ENCODE results near the gene HNRNPA0.

The HNRNPA0 gene

GRCh38 chr5:137718611-137719010 lies 35.6 kb downstream of the HNRNPA0 start:
- Histone ChIP-seq H3K9me3 (ENCODE audit: control insufficient read depth in 2 of 2, low read length in 2 of 2) (peaks cover 0 to 2% of the 10 kb centered on the region in 2 donors), H3K4me3 (ENCODE audit: low read length in 2 of 2) (no peak overlapping the region), H3K4me1 (ENCODE audit: control insufficient read depth, insufficient read depth, low read length) (no peaks in the 10 kb centered on the region), H3K27ac (ENCODE audit: low read length) (no peak overlapping the region), H3K9ac (ENCODE audit: low read length in 2 of 2) (no peak overlapping the region), H3K36me3 (ENCODE audit: control insufficient read depth in 2 of 2, insufficient read depth in 2 of 2, low read length in 2 of 2) (no peaks in the 10 kb centered on the region), H3K27me3 (ENCODE audit: control insufficient read depth in 1 of 2, insufficient read depth in 2 of 2, low read length in 2 of 2) (no peaks in the 10 kb centered on the region)

GRCh38 chr5:137716337-137716736 lies 37.8 kb downstream of the HNRNPA0 start:
- Histone ChIP-seq H3K36me3 (ENCODE audit: control insufficient read depth in 2 of 2, insufficient read depth in 2 of 2, low read length in 2 of 2) (no peaks in the 10 kb centered on the region), H3K27ac (ENCODE audit: low read length) (no peak overlapping the region), H3K4me3 (ENCODE audit: low read length in 2 of 2) (no peak overlapping the region), H3K9ac (ENCODE audit: low read length in 2 of 2) (no peak overlapping the region), H3K4me1 (ENCODE audit: control insufficient read depth, insufficient read depth, low read length) (no peaks in the 10 kb centered on the region), H3K27me3 (ENCODE audit: control insufficient read depth in 1 of 2, insufficient read depth in 2 of 2, low read length in 2 of 2) (no peaks in the 10 kb centered on the region), H3K9me3 (ENCODE audit: control insufficient read depth in 2 of 2, low read length in 2 of 2) (peaks cover 3 to 5% of the 10 kb centered on the region in 2 donors)

GRCh38 chr5:137715456-137715855 lies 38.7 kb downstream of the HNRNPA0 start:
- H3K9me3 ChIP-seq (ENCODE audit: control insufficient read depth in 2 of 2, low read length in 2 of 2): peaks cover 3 to 5% of the 10 kb centered on the region in 2 donors
- no peaks in the 10 kb centered on the region for H3K27me3 ChIP-seq (ENCODE audit: control insufficient read depth in 1 of 2, insufficient read depth in 2 of 2, low read length in 2 of 2)
- H3K4me3 ChIP-seq (ENCODE audit: low read length in 2 of 2): no peak overlapping the region
- no peaks in the 10 kb centered on the region for H3K36me3 ChIP-seq (ENCODE audit: control insufficient read depth in 2 of 2, insufficient read depth in 2 of 2, low read length in 2 of 2)
- H3K27ac ChIP-seq (ENCODE audit: low read length): no peak overlapping the region
- no peaks in the 10 kb centered on the region for H3K4me1 ChIP-seq (ENCODE audit: control insufficient read depth, insufficient read depth, low read length)
- H3K9ac ChIP-seq (ENCODE audit: low read length in 2 of 2): no peak overlapping the region

GRCh38 chr5:137714946-137715345 lies 39.2 kb downstream of the HNRNPA0 start:
- Histone ChIP-seq H3K4me3 (ENCODE audit: low read length in 2 of 2) (no peak overlapping the region), H3K36me3 (ENCODE audit: control insufficient read depth in 2 of 2, insufficient read depth in 2 of 2, low read length in 2 of 2) (no peaks in the 10 kb centered on the region), H3K4me1 (ENCODE audit: control insufficient read depth, insufficient read depth, low read length) (no peaks in the 10 kb centered on the region), H3K27ac (ENCODE audit: low read length) (no peak overlapping the region), H3K9me3 (ENCODE audit: control insufficient read depth in 2 of 2, low read length in 2 of 2) (peaks cover 3 to 5% of the 10 kb centered on the region in 2 donors), H3K9ac (ENCODE audit: low read length in 2 of 2) (no peak overlapping the region), H3K27me3 (ENCODE audit: control insufficient read depth in 1 of 2, insufficient read depth in 2 of 2, low read length in 2 of 2) (no peaks in the 10 kb centered on the region)

DNA sequence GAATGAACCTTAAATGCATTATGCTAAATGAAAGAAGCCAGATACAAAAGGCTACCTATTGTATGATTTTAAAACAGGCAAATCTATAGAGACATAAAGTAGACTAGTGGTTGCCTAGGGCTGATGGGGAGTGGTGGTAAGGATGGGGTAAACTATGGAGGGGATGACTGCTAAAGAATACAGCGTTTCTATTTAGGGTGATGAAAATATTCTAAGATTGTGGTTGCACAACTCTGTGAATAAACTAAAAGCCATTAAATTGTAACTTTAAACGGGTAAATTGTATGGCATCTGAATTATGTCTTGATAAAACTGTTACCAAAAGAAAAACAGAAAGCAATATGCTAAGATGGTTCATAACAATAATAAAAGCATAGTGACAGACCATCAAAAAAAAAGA lies 39.7 kb downstream of the HNRNPA0 start:
- H3K27me3 ChIP-seq (ENCODE audit: control insufficient read depth in 1 of 2, insufficient read depth in 2 of 2, low read length in 2 of 2): no peaks in the 10 kb centered on the region
- H3K4me1 ChIP-seq (ENCODE audit: control insufficient read depth, insufficient read depth, low read length): no peaks in the 10 kb centered on the region
- no peaks in the 10 kb centered on the region for H3K36me3 ChIP-seq (ENCODE audit: control insufficient read depth in 2 of 2, insufficient read depth in 2 of 2, low read length in 2 of 2)
- H3K27ac ChIP-seq (ENCODE audit: low read length): no peak overlapping the region
- H3K4me3 ChIP-seq (ENCODE audit: low read length in 2 of 2): no peak overlapping the region
- no peak overlapping the region for H3K9ac ChIP-seq (ENCODE audit: low read length in 2 of 2)
- peaks cover 3 to 5% of the 10 kb centered on the region in 2 donors for H3K9me3 ChIP-seq (ENCODE audit: control insufficient read depth in 2 of 2, low read length in 2 of 2)

DNA sequence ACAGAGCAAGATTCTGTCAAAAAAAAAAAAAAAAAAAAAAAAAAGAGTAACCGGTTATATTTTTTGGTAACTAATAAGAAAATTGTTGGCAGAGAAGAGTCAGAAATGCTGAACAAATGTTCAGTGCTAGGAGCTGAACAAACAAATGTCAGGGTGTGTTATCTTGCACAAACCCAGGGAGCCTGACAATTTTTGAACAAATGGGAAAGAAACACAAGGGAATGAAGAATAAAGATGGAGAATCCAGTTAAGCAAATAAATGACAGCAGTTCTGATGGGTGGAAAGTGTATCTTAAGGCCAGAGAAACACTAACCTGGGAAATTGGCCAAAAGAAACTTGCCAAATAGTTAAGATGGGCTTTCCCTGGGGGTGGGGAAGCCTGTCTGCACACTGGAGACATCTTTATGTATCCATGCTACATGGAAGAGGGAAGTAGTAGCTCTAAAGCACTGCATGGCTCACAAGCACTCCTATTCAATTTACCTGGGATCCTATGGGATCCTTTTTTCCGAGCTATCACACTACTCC lies 42.0 kb downstream of the HNRNPA0 start:
- Histone ChIP-seq H3K27ac (ENCODE audit: low read length) (no peak overlapping the region), H3K4me3 (ENCODE audit: low read length in 2 of 2) (no peak overlapping the region), H3K4me1 (ENCODE audit: control insufficient read depth, insufficient read depth, low read length) (no peaks in the 10 kb centered on the region), H3K9ac (ENCODE audit: low read length in 2 of 2) (no peak overlapping the region), H3K27me3 (ENCODE audit: control insufficient read depth in 1 of 2, insufficient read depth in 2 of 2, low read length in 2 of 2) (no peaks in the 10 kb centered on the region), H3K9me3 (ENCODE audit: control insufficient read depth in 2 of 2, low read length in 2 of 2) (peaks cover 3 to 5% of the 10 kb centered on the region in 2 donors), H3K36me3 (ENCODE audit: control insufficient read depth in 2 of 2, insufficient read depth in 2 of 2, low read length in 2 of 2) (no peaks in the 10 kb centered on the region)

DNA sequence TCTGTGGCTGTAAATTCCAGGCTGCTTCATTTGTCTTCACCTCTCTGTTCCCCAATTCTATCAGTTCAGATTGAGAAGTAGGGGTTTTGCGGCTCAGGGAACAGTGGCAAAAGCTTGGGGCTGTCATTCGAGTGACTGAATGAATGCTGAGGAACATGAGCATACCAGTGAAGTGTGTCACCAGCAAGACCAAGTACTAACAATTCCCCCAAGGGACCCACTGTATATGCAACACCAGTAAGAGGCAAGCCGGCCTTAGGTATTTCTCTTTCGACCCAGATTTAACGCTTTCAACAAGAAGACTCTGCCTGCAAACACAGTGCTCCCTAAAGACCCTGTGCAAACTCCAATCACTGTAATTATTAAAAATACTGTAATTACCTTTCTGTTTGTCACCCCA lies 44.1 kb downstream of the HNRNPA0 start:
- Histone ChIP-seq H3K36me3 (ENCODE audit: control insufficient read depth in 2 of 2, insufficient read depth in 2 of 2, low read length in 2 of 2) (no peaks in the 10 kb centered on the region), H3K27ac (ENCODE audit: low read length) (no peak overlapping the region)

DNA sequence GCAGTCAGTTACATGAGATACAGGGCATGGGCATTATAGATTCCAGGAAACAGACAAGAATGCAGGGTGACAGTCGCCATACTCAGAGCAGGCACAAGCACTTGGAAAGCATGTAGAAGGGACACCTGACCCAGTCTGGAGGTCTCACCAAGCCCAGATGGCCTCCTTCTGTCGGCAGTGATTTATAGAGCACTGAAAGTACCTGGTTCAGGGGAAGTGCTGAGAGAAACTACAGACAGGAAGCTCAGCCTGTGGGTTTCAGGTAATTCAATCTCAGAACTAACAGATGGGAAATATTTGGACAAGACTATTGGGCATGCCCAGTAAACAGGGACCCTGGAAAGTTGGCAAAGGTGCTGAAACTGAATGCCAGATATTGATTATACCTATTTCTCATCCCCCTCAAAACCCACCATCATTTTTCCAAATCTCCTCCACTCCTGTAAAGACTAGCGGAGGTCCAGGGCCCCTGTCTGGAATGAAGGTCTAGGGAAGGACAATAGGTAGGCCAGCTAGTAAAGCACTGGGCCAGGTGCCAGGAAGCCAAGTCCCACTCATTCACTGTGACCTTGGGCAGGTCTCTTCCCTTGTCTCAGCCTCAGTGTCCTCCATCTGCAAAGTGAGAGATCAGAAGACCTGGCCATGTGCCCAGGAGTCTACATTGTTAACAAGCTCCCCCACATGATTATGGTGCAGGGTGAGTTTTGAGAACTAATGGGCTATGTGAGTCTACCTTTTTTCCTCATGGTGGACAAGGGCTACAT lies 45.2 kb downstream of the HNRNPA0 start:
- H3K4me3 ChIP-seq (ENCODE audit: low read length in 2 of 2): no peak overlapping the region
- H3K27ac ChIP-seq (ENCODE audit: low read length): no peak overlapping the region
- no peaks in the 10 kb centered on the region for H3K4me1 ChIP-seq (ENCODE audit: control insufficient read depth, insufficient read depth, low read length)
- no peaks in the 10 kb centered on the region for H3K36me3 ChIP-seq (ENCODE audit: control insufficient read depth in 2 of 2, insufficient read depth in 2 of 2, low read length in 2 of 2)
- H3K27me3 ChIP-seq (ENCODE audit: control insufficient read depth in 1 of 2, insufficient read depth in 2 of 2, low read length in 2 of 2): no peaks in the 10 kb centered on the region
- no peak overlapping the region for H3K9ac ChIP-seq (ENCODE audit: low read length in 2 of 2)
- peaks cover 2 to 3% of the 10 kb centered on the region in 2 donors for H3K9me3 ChIP-seq (ENCODE audit: control insufficient read depth in 2 of 2, low read length in 2 of 2)

More for the DNA sequence above, 44.1 kb downstream of the HNRNPA0 start:
- Histone ChIP-seq H3K4me3 (ENCODE audit: low read length in 2 of 2) (no peak overlapping the region), H3K4me1 (ENCODE audit: control insufficient read depth, insufficient read depth, low read length) (no peaks in the 10 kb centered on the region), H3K27me3 (ENCODE audit: control insufficient read depth in 1 of 2, insufficient read depth in 2 of 2, low read length in 2 of 2) (no peaks in the 10 kb centered on the region), H3K9me3 (ENCODE audit: control insufficient read depth in 2 of 2, low read length in 2 of 2) (peaks cover 3 to 5% of the 10 kb centered on the region in 2 donors), H3K9ac (ENCODE audit: low read length in 2 of 2) (no peak overlapping the region)

GRCh38 chr5:137708062-137708461 lies 46.1 kb downstream of the HNRNPA0 start:
- Histone ChIP-seq H3K27ac (ENCODE audit: low read length) (no peak overlapping the region), H3K27me3 (ENCODE audit: control insufficient read depth in 1 of 2, insufficient read depth in 2 of 2, low read length in 2 of 2) (no peaks in the 10 kb centered on the region), H3K4me1 (ENCODE audit: control insufficient read depth, insufficient read depth, low read length) (no peaks in the 10 kb centered on the region), H3K36me3 (ENCODE audit: control insufficient read depth in 2 of 2, insufficient read depth in 2 of 2, low read length in 2 of 2) (no peaks in the 10 kb centered on the region), H3K4me3 (ENCODE audit: low read length in 2 of 2) (no peak overlapping the region), H3K9me3 (ENCODE audit: control insufficient read depth in 2 of 2, low read length in 2 of 2) (peaks cover 2 to 3% of the 10 kb centered on the region in 2 donors), H3K9ac (ENCODE audit: low read length in 2 of 2) (no peak overlapping the region)

- no peak overlapping the region for H3K9ac ChIP-seq (ENCODE audit: low read length in 2 of 2)
- H3K27ac ChIP-seq (ENCODE audit: low read length): no peak overlapping the region
- H3K4me3 ChIP-seq (ENCODE audit: low read length in 2 of 2): no peak overlapping the region
- no peaks in the 10 kb centered on the region for H3K4me1 ChIP-seq (ENCODE audit: control insufficient read depth, insufficient read depth, low read length)
- H3K27me3 ChIP-seq (ENCODE audit: control insufficient read depth in 1 of 2, insufficient read depth in 2 of 2, low read length in 2 of 2): no peaks in the 10 kb centered on the region
- H3K9me3 ChIP-seq (ENCODE audit: control insufficient read depth in 2 of 2, low read length in 2 of 2): no peaks in the 10 kb centered on the region
- no peaks in the 10 kb centered on the region for H3K36me3 ChIP-seq (ENCODE audit: control insufficient read depth in 2 of 2, insufficient read depth in 2 of 2, low read length in 2 of 2)
Measured at GRCh38 chr5:137706841-137707240, 47.3 kb downstream of the HNRNPA0 start.

- no peaks in the 10 kb centered on the region for H3K9me3 ChIP-seq (ENCODE audit: control insufficient read depth in 2 of 2, low read length in 2 of 2)
- H3K9ac ChIP-seq (ENCODE audit: low read length in 2 of 2): no peak overlapping the region
- H3K4me1 ChIP-seq (ENCODE audit: control insufficient read depth, insufficient read depth, low read length): no peaks in the 10 kb centered on the region
- H3K36me3 ChIP-seq (ENCODE audit: control insufficient read depth in 2 of 2, insufficient read depth in 2 of 2, low read length in 2 of 2): no peaks in the 10 kb centered on the region
- no peak overlapping the region for H3K27ac ChIP-seq (ENCODE audit: low read length)
- H3K4me3 ChIP-seq (ENCODE audit: low read length in 2 of 2): no peak overlapping the region
- H3K27me3 ChIP-seq (ENCODE audit: control insufficient read depth in 1 of 2, insufficient read depth in 2 of 2, low read length in 2 of 2): no peaks in the 10 kb centered on the region
Measured at GRCh38 chr5:137705106-137705505, 49.1 kb downstream of the HNRNPA0 start.

Measured in stomach smooth muscle (tissue), 2 donors.